Prostate gland (tissue), 2 donors: ENCODE data around the gene BCKDK.

Source experiments
- CTCF ChIP-seq, 4 experiments: fragments of 200-600 bp in 2 of 4; fragments of 450-650 bp in 2 of 4; sonication (generic) in 2 of 4; IDR thresholded peaks; 1 replicate in 3 of 4; 2 replicates in 1 of 4; pipeline ENCODE4 v1.5.1; 2016 to 2019; ENCODE audit warnings: antibody characterized with exemption in 4 of 4, mild to moderate bottlenecking in 2 of 4, moderate library complexity in 2 of 4
- POLR2A ChIP-seq: fragments of 450-650 bp; IDR thresholded peaks from one replicate; pipeline ENCODE4 v1.6.1; 2016; ENCODE audit warnings: antibody characterized with exemption, mild to moderate bottlenecking

GRCh38 chr16:31083556-31083955, 24.6 kb upstream of the BCKDK start:
- TF ChIP-seq CTCF (IDR thresholded peaks at IDR 0.05) (no peak), POLR2A (no peak)
